ENCODE measurements around the gene CTSL.

CTSL gene

GRCh38 chr9:87760529-87760928 lies 34.6 kb downstream of the CTSL start:
- no peak for DNase-seq

GRCh38 chr9:87763286-87763685 lies 37.4 kb downstream of the CTSL start:
- DNase-seq = no peak

- DNase-seq = no peak
These were observed 39.6 kb downstream of the CTSL start for GRCh38 chr9:87765521-87765920.

GRCh38 chr9:87766697-87767096 lies 40.8 kb downstream of the CTSL start:
- DNase-seq = no peak

- DNase-seq = no peak
These were observed 44.8 kb downstream of the CTSL start for GRCh38 chr9:87770616-87771315.

- DNase-seq = no peak
These were observed 45.5 kb downstream of the CTSL start for GRCh38 chr9:87771316-87772006.

- no peak for DNase-seq
These were observed 50.8 kb downstream of the CTSL start for GRCh38 chr9:87776481-87777379.

- no peak for DNase-seq
These were observed 53.1 kb downstream of the CTSL start for GRCh38 chr9:87778996-87779395.
